GM19043 (cell line): ENCODE data around the gene PSG11.
"Not testable (repeated sequence)": the region's sequence is repeated elsewhere in the genome, so short reads cannot be mapped to it uniquely, and the experiment has no call there.

ENCODE experiments used
- ATAC-seq: cut with Tn5 transposase; IDR thresholded peaks from one replicate; pipeline ENCODE4 v1.9.1; 2021; ENCODE audit warnings: low read depth; ENCODE audit not compliant: unreplicated experiment

PSG11 gene

GRCh38 chr19:42989851-42990250, 36.4 kb downstream of the PSG11 start:
- ATAC-seq: no peak

GRCh38 chr19:42989186-42989585, 37.1 kb downstream of the PSG11 start:
- ATAC-seq: not testable (repeated sequence)

GRCh38 chr19:42988206-42988605, 38.1 kb downstream of the PSG11 start:
- ATAC-seq: not testable (repeated sequence)

GRCh38 chr19:42985588-42985987, 40.7 kb downstream of the PSG11 start:
- no peak for ATAC-seq

- not testable (repeated sequence) for ATAC-seq
These were observed 44.2 kb downstream of the PSG11 start for GRCh38 chr19:42982111-42982510.

- ATAC-seq: not testable (repeated sequence)
These were observed 54.8 kb downstream of the PSG11 start for GRCh38 chr19:42971451-42971850.

- ATAC-seq: no peak
These were observed 61.1 kb downstream of the PSG11 start for GRCh38 chr19:42965176-42965575.

- no peak for ATAC-seq
These were observed 65.2 kb downstream of the PSG11 start for GRCh38 chr19:42961119-42961518.
